CD4-positive, alpha-beta memory T cell (primary cell): ENCODE data around the gene ADISSP. TPM values are rescaled to one million over a fixed set of nuclear protein-coding genes. Genes with fewer than 3 reads are reported as not detected.

Experiments used
- CTCF ChIA-PET: fragments of 350-600 bp; sonication (Branson Sonifier 250); formaldehyde crosslinking; loops from one replicate; lab custom pipeline; 2021; ENCODE audit warnings: inconsistent platforms; ENCODE audit not compliant: partially characterized antibody; lab: Charles Lee
- POLR2A ChIA-PET: fragments of 350-600 bp; sonication (Branson Sonifier 250); formaldehyde crosslinking; loops from one replicate; lab custom pipeline; 2021; ENCODE audit not compliant: partially characterized antibody; lab: Charles Lee
- DNase-seq, 5 donors: peaks; one replicate each; pipeline versions ENCODE4 v3.0.0 to v3.0.0-alpha.2; 2020 to 2022; ENCODE audit warnings: mixed read lengths in 1 of 5
- H3K27ac ChIP-seq: one replicate; pipeline ENCODE4 v1.7.0; 2013; ENCODE audit warnings: low read depth, low read length
- H3K27me3 ChIP-seq: 2 replicates; pipeline ENCODE4 v1.7.0; 2013; ENCODE audit warnings: mild to moderate bottlenecking, low read length, moderate library complexity; ENCODE audit not compliant: insufficient read depth
- H3K36me3 ChIP-seq: 2 replicates; pipeline ENCODE4 v1.7.0; 2013; ENCODE audit warnings: mild to moderate bottlenecking, low read length, moderate library complexity; ENCODE audit not compliant: insufficient read depth
- H3K4me1 ChIP-seq: 2 replicates; pipeline ENCODE4 v1.7.0; 2013; ENCODE audit warnings: mild to moderate bottlenecking, low read length, moderate library complexity; ENCODE audit not compliant: insufficient read depth
- H3K4me3 ChIP-seq, 2 donors: one replicate each; pipeline ENCODE4 v1.7.0; 2013; ENCODE audit warnings: low read length in 2 of 2, mild to moderate bottlenecking in 1 of 2
- H3K9me3 ChIP-seq, 2 donors: one replicate each; pipeline ENCODE4 v1.7.0; 2013; ENCODE audit warnings: low read length in 2 of 2, control low read depth in 1 of 2; ENCODE audit not compliant: control insufficient read depth in 1 of 2
- H3K27ac Mint-ChIP-seq, 7 donors: one replicate each; pipeline ENCODE4 v1.8.0; 2020 to 2021; ENCODE audit warnings: mixed read lengths in 7 of 7, mild to moderate bottlenecking in 6 of 7, inconsistent platforms in 3 of 7, moderate library complexity in 3 of 7
- H3K27me3 Mint-ChIP-seq, 2 donors: one replicate each; pipeline ENCODE4 v1.8.0; 2020 to 2021; ENCODE audit warnings: mixed read lengths in 2 of 2
- H3K36me3 Mint-ChIP-seq, 2 donors: one replicate each; pipeline ENCODE4 v1.8.0; 2020 to 2021; ENCODE audit warnings: mixed read lengths in 2 of 2, inconsistent platforms in 1 of 2, mild to moderate bottlenecking in 1 of 2
- H3K4me1 Mint-ChIP-seq, 4 donors: one replicate each; pipeline ENCODE4 v1.8.0; 2020 to 2021; ENCODE audit warnings: mixed read lengths in 4 of 4, mild to moderate bottlenecking in 1 of 4
- H3K4me3 Mint-ChIP-seq, 8 donors: one replicate each; pipeline ENCODE4 v1.8.0; 2020 to 2021; ENCODE audit warnings: mixed read lengths in 8 of 8, mild to moderate bottlenecking in 7 of 8, moderate library complexity in 6 of 8, inconsistent platforms in 3 of 8
- H3K9me3 Mint-ChIP-seq, 8 donors: one replicate each; pipeline ENCODE4 v1.8.0; 2020 to 2021; ENCODE audit warnings: mixed read lengths in 8 of 8, mild to moderate bottlenecking in 5 of 8, inconsistent platforms in 3 of 8, moderate library complexity in 1 of 8
- intact Hi-C: fragments of 100-400 bp; cut with micrococcal nuclease; formaldehyde crosslinking; loops from one replicate; pipeline ENCODE4 v1.15.1; 2023
- polyA plus RNA-seq, 2 donors: library from polyadenylated mRNA; unstranded; fragments of 300-500 nt; fragmentation: Illumina TruSeq; gene quantifications; one replicate each; pipeline ENCODE4 v1.2.3, GENCODE V29; 2021
- total RNA-seq, 2 experiments: library from RNA; stranded (reverse); gene quantifications; one replicate each; pipeline ENCODE4 v1.2.3, GENCODE V29; 2021

Gene ADISSP
- total and polyA plus RNA-seq, 4 experiments from 2014 or later: 15.7 to 31.5 (median 16.8) TPM

- peak overlapping the region; percentile 69 to 90 for H3K4me3 ChIP-seq
- H3K27me3 Mint-ChIP-seq: no peaks in the 10 kb centered on the region
- ChIA-PET POLR2A (interaction anchor here (0.7 to 5.0 kb wide), 18 partner anchors 10 to 318 kb away, joined by 3 to 73 read pairs (median 6); partner anchors contain the start of genes AP5S1, CDC25B, CENPB and SPEF1), CTCF (interaction anchor here (0.6 to 4.9 kb wide), 11 partner anchors 9 to 317 kb away, joined by 3 to 64 read pairs (median 7); partner anchors contain the start of genes AP5S1 and CENPB)
- DNase-seq: peak in 2 of 5 donors; percentile 22 to 54
- H3K4me1 ChIP-seq: peaks cover 25% of the 10 kb centered on the region
- H3K36me3 ChIP-seq: no peaks in the 10 kb centered on the region
- H3K9me3 ChIP-seq: no peaks in the 10 kb centered on the region
- peaks cover 0 to 2% of the 10 kb centered on the region in 2 donors for H3K36me3 Mint-ChIP-seq
- H3K27ac Mint-ChIP-seq: peak overlapping the region in 6 of 7 donors; percentile 25 to 98 (median 76)
- H3K4me1 Mint-ChIP-seq: peaks cover 9 to 27% (median 17%) of the 10 kb centered on the region in 4 donors
- peaks cover 0 to 2% (median 0%) of the 10 kb centered on the region in 8 donors for H3K9me3 Mint-ChIP-seq
- intact Hi-C loops: loop anchor here (1.0 to 5.0 kb wide), 3 partner anchors 44 to 250 kb away; partner anchors contain the start of genes PANK2 and RNF24
- no peaks in the 10 kb centered on the region for H3K27me3 ChIP-seq
- peak overlapping the region; percentile 83 to 91 (median 86) for H3K4me3 Mint-ChIP-seq
- peak overlapping the region; percentile 98 for H3K27ac ChIP-seq
Observed at GRCh38 chr20:3767110-3767426, 485 bp downstream of the ADISSP start.

GRCh38 chr20:3766422-3767109 lies 987 bp downstream of the ADISSP start:
- Mint-ChIP-seq H3K36me3 (peaks cover 2% of the 10 kb centered on the region in 2 donors), H3K9me3 (peaks cover 0 to 2% (median 0%) of the 10 kb centered on the region in 8 donors), H3K27me3 (no peaks in the 10 kb centered on the region), H3K27ac (peak overlapping the region in 6 of 7 donors; percentile 25 to 98 (median 76)), H3K4me1 (peaks cover 9 to 27% (median 17%) of the 10 kb centered on the region in 4 donors), H3K4me3 (peak overlapping the region; percentile 83 to 91 (median 86))
- ChIA-PET CTCF (interaction anchor here (0.6 to 4.9 kb wide), 5 partner anchors 9 to 146 kb away, joined by 3 to 64 read pairs (median 30); partner anchors contain the start of genes AP5S1 and CENPB), POLR2A (interaction anchor here (0.6 to 5.0 kb wide), 8 partner anchors 11 to 53 kb away, joined by 5 to 73 read pairs (median 8); partner anchors contain the start of genes AP5S1 and CENPB)
- H3K27me3 ChIP-seq: no peaks in the 10 kb centered on the region
- DNase-seq: no peak
- no peaks in the 10 kb centered on the region for H3K36me3 ChIP-seq
- no peaks in the 10 kb centered on the region for H3K9me3 ChIP-seq
- intact Hi-C loops: loop anchor here (1.0 to 5.0 kb wide), 3 partner anchors 44 to 251 kb away; partner anchors contain the start of genes PANK2 and RNF24
- peak overlapping the region; percentile 69 to 90 for H3K4me3 ChIP-seq
- H3K4me1 ChIP-seq: peaks cover 25% of the 10 kb centered on the region
- H3K27ac ChIP-seq: peak overlapping the region; percentile 98

- intact Hi-C loops: loop anchor here (5.0 kb wide), 1 partner anchor 252 kb away; the partner anchor contains the start of gene RNF24
- Mint-ChIP-seq H3K9me3 (peaks cover 0 to 2% (median 0%) of the 10 kb centered on the region in 8 donors), H3K4me1 (peaks cover 9 to 27% (median 17%) of the 10 kb centered on the region in 4 donors), H3K27ac (peak overlapping the region in 1 of 7 donors; percentile 63), H3K36me3 (peaks cover 3 to 4% of the 10 kb centered on the region in 2 donors), H3K4me3 (peak overlapping the region in 3 of 8 donors; percentile 17 to 46 (median 22)), H3K27me3 (no peaks in the 10 kb centered on the region)
- Histone ChIP-seq H3K36me3 (no peaks in the 10 kb centered on the region), H3K4me1 (peaks cover 25% of the 10 kb centered on the region), H3K4me3 (no peak overlapping the region), H3K9me3 (no peaks in the 10 kb centered on the region), H3K27ac (no peak overlapping the region), H3K27me3 (no peaks in the 10 kb centered on the region)
- no peak for DNase-seq
- ChIA-PET CTCF (interaction anchor here (0.9 to 4.9 kb wide), 5 partner anchors 7 to 56 kb away, joined by 4 to 64 read pairs (median 30); partner anchors contain the start of genes AP5S1 and CENPB), POLR2A (interaction anchor here (0.6 to 5.0 kb wide), 3 partner anchors 22 to 54 kb away, joined by 5 to 73 read pairs (median 6); partner anchors contain the start of genes AP5S1 and CENPB)
Observed at GRCh38 chr20:3765171-3765882, 2.2 kb downstream of the ADISSP start.

- H3K36me3 Mint-ChIP-seq: peaks cover 3 to 4% of the 10 kb centered on the region in 2 donors
- peaks cover 25% of the 10 kb centered on the region for H3K4me1 ChIP-seq
- no peaks in the 10 kb centered on the region for H3K9me3 ChIP-seq
- no peaks in the 10 kb centered on the region for H3K36me3 ChIP-seq
- no peak overlapping the region for H3K4me3 ChIP-seq
- no peak overlapping the region for H3K27ac ChIP-seq
- H3K4me3 Mint-ChIP-seq: no peak overlapping the region
- H3K4me1 Mint-ChIP-seq: peaks cover 10 to 27% (median 18%) of the 10 kb centered on the region in 4 donors
- POLR2A ChIA-PET: interaction anchor here (5.0 kb wide), 1 partner anchor 55 kb away, joined by 73 read pairs; the partner anchor contains the start of gene AP5S1
- no peaks in the 10 kb centered on the region for H3K27me3 Mint-ChIP-seq
- no peaks in the 10 kb centered on the region for H3K27me3 ChIP-seq
- intact Hi-C loops: loop anchor here (5.0 kb wide), 1 partner anchor 253 kb away; the partner anchor contains the start of gene RNF24
- CTCF ChIA-PET: interaction anchor here (0.9 to 4.9 kb wide), 2 partner anchors 12 to 56 kb away, joined by 4 to 64 read pairs; partner anchors contain the start of gene AP5S1
- H3K27ac Mint-ChIP-seq: peak overlapping the region in 1 of 7 donors; percentile 8
- no peak for DNase-seq
- H3K9me3 Mint-ChIP-seq: no peaks in the 10 kb centered on the region
Observed at GRCh38 chr20:3764659-3765058, 2.9 kb downstream of the ADISSP start.

- H3K4me1 ChIP-seq: peaks cover 22% of the 10 kb centered on the region
Observed at GRCh38 chr20:3763671-3764601, 3.6 kb downstream of the ADISSP start.

More at GRCh38 chr20:3763671-3764601, 3.6 kb downstream of the ADISSP start:
- intact Hi-C loops: no loop called here
- Histone ChIP-seq H3K4me3 (no peak overlapping the region), H3K27ac (no peak overlapping the region), H3K9me3 (no peaks in the 10 kb centered on the region), H3K36me3 (no peaks in the 10 kb centered on the region), H3K27me3 (no peaks in the 10 kb centered on the region)
- H3K27ac Mint-ChIP-seq: peak overlapping the region in 1 of 7 donors; percentile 8
- peak overlapping the region in 1 of 8 donors; percentile 24 for H3K4me3 Mint-ChIP-seq
- H3K36me3 Mint-ChIP-seq: peaks cover 3 to 4% of the 10 kb centered on the region in 2 donors
- H3K9me3 Mint-ChIP-seq: no peaks in the 10 kb centered on the region
- no peak for DNase-seq
- CTCF ChIA-PET: no interaction called here
- no peaks in the 10 kb centered on the region for H3K27me3 Mint-ChIP-seq
- peaks cover 7 to 25% (median 17%) of the 10 kb centered on the region in 4 donors for H3K4me1 Mint-ChIP-seq
- POLR2A ChIA-PET: interaction anchor here (5.0 kb wide), 1 partner anchor 55 kb away, joined by 73 read pairs; the partner anchor contains the start of gene AP5S1
